ENCODE measurements around the gene NAGK. TPM values are rescaled to one million over a fixed set of nuclear protein-coding genes. Genes with fewer than 3 reads are reported as not detected.

NAGK gene
- polyA plus RNA-seq, 6 donors from 2014 or later: 74.8 to 140 (median 101) TPM

Other genes with a start within 250 kb of the NAGK start
- not detected for gene CLEC4F, start 248.0 kb upstream of the NAGK start, polyA plus RNA-seq (ENCODE audit: low read depth in 6 of 6)
- gene CD207, start 232.8 kb upstream of the NAGK start, polyA plus RNA-seq (ENCODE audit: low read depth in 6 of 6): not detected
- not detected for gene VAX2, start 168.1 kb upstream of the NAGK start, polyA plus RNA-seq (ENCODE audit: low read depth in 6 of 6)
- not detected for gene ATP6V1B1, start 132.7 kb upstream of the NAGK start, polyA plus RNA-seq (ENCODE audit: low read depth in 6 of 6)
- gene ANKRD53, start 90.0 kb upstream of the NAGK start, polyA plus RNA-seq (ENCODE audit: low read depth in 6 of 6): not detected
- 10 to 100 TPM; 22.5 to 39.2 (median 31.4) TPM for gene TEX261, start 73.8 kb upstream of the NAGK start, polyA plus RNA-seq (ENCODE audit: low read depth in 6 of 6)
- 10 to 100 TPM; 15.1 to 39.2 (median 30.3) TPM for gene MCEE, start 61.6 kb downstream of the NAGK start, polyA plus RNA-seq (ENCODE audit: low read depth in 6 of 6)
- gene MPHOSPH10, start 62.0 kb downstream of the NAGK start, polyA plus RNA-seq (ENCODE audit: low read depth in 6 of 6): 10 to 100 TPM; 10.5 to 27.4 (median 22.2) TPM
- gene PAIP2B, start 158.5 kb downstream of the NAGK start, polyA plus RNA-seq (ENCODE audit: low read depth in 6 of 6): 1 to 10 TPM; 3.5 to 7.3 (median 5.1) TPM